Measurements from ENCODE around the gene ITGB3.

ITGB3 gene

GRCh38 chr17:47220531-47220999 is 33.1 kb upstream of the ITGB3 start:
- H3K79me1 ChIP-seq (ENCODE audit: low read length), result no peaks in the 10 kb centered on the region
- no peak overlapping the region for H3K4ac ChIP-seq (ENCODE audit: low read depth, low read length)
- no peak overlapping the region for H4K91ac ChIP-seq (ENCODE audit: low read depth, low read length)
- no peak overlapping the region for H3K18ac ChIP-seq (ENCODE audit: low read length)
- no peak overlapping the region for H3K9ac ChIP-seq (ENCODE audit: low read length)
- no peak overlapping the region for H2AFZ ChIP-seq (ENCODE audit: insufficient read depth, low read length, poor library complexity)
- H3K4me2 ChIP-seq (ENCODE audit: low read length), result no peak overlapping the region
- no peak overlapping the region for H4K12ac ChIP-seq (ENCODE audit: low read depth, low read length)
- H3K9me3 ChIP-seq (ENCODE audit: insufficient read depth, low read depth, low read length), result peaks cover 8% of the 10 kb centered on the region
- no peak overlapping the region for H4K8ac ChIP-seq (ENCODE audit: low read depth, low read length)
- H2AK5ac ChIP-seq (ENCODE audit: low read length), result no peak overlapping the region
- no peaks in the 10 kb centered on the region for H3K79me2 ChIP-seq (ENCODE audit: control insufficient read depth, insufficient read depth, low read length, poor library complexity)
- WGBS (ENCODE audit: extremely low coverage, insufficient coverage, insufficient read length), result no CpG with 5 or more reads among the region's 7 CpGs
- no peak overlapping the region for H3K14ac ChIP-seq (ENCODE audit: low read length)
- DNase-seq, result no peak
- no peak overlapping the region for H2BK120ac ChIP-seq (ENCODE audit: insufficient read depth, low read length, poor library complexity)
- H3K23ac ChIP-seq (ENCODE audit: low read length), result no peak overlapping the region
- no peak overlapping the region for H2BK12ac ChIP-seq (ENCODE audit: low read length)
- H3K27ac ChIP-seq (ENCODE audit: low read depth, low read length), result no peak overlapping the region
- H2BK5ac ChIP-seq (ENCODE audit: low read depth, low read length, poor library complexity), result no peak overlapping the region
- no peak overlapping the region for H3K4me3 ChIP-seq (ENCODE audit: low read depth, low read length)
- no peaks in the 10 kb centered on the region for H3K27me3 ChIP-seq (ENCODE audit: insufficient read depth, low read length)
- H3K4me1 ChIP-seq (ENCODE audit: control insufficient read depth in 1 of 2, insufficient read depth in 2 of 2, low read length in 2 of 2), result peaks cover 2 to 7% of the 10 kb centered on the region in 2 experiments
- H3K36me3 ChIP-seq (ENCODE audit: control insufficient read depth in 1 of 2, insufficient read depth in 2 of 2, low read length in 2 of 2), result no peaks in the 10 kb centered on the region

DNA sequence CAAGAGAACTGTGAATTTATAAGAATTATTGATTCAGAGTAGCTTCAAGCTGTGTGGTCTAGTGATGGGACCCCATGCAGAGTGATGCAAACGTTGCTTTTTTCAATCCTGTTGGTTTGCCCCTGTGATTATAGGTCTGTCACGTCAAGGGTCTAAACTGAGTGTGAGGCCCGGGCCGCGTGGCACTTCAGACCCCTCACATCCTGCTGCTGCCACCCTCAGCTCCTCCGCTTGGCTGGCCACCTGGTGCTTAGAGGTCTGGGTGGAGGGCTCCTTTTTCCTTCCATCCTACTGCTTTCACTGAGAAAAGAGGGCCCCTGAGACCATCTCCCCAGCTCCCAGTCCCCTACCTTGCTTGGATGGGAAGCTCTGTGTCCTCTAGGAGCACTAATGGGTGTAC is 32.5 kb upstream of the ITGB3 start:
- Histone ChIP-seq H2AK5ac (ENCODE audit: low read length) (no peak overlapping the region), H3K79me1 (ENCODE audit: low read length) (no peaks in the 10 kb centered on the region), H3K27ac (ENCODE audit: low read depth, low read length) (no peak overlapping the region), H3K9me3 (ENCODE audit: insufficient read depth, low read depth, low read length) (peaks cover 8% of the 10 kb centered on the region), H3K4me3 (ENCODE audit: low read depth, low read length) (no peak overlapping the region), H2BK12ac (ENCODE audit: low read length) (no peak overlapping the region), H2BK5ac (ENCODE audit: low read depth, low read length, poor library complexity) (no peak overlapping the region), H4K12ac (ENCODE audit: low read depth, low read length) (no peak overlapping the region), H3K4ac (ENCODE audit: low read depth, low read length) (no peak overlapping the region), H3K9ac (ENCODE audit: low read length) (no peak overlapping the region), H3K36me3 (ENCODE audit: control insufficient read depth in 1 of 2, insufficient read depth in 2 of 2, low read length in 2 of 2) (no peaks in the 10 kb centered on the region), H3K4me1 (ENCODE audit: control insufficient read depth in 1 of 2, insufficient read depth in 2 of 2, low read length in 2 of 2) (peaks cover 2 to 7% of the 10 kb centered on the region in 2 experiments), H4K8ac (ENCODE audit: low read depth, low read length) (no peak overlapping the region), H3K27me3 (ENCODE audit: insufficient read depth, low read length) (no peaks in the 10 kb centered on the region), H3K18ac (ENCODE audit: low read length) (no peak overlapping the region), H4K91ac (ENCODE audit: low read depth, low read length) (no peak overlapping the region), H3K79me2 (ENCODE audit: control insufficient read depth, insufficient read depth, low read length, poor library complexity) (no peaks in the 10 kb centered on the region), H2BK120ac (ENCODE audit: insufficient read depth, low read length, poor library complexity) (no peak overlapping the region), H3K4me2 (ENCODE audit: low read length) (no peak overlapping the region), H3K14ac (ENCODE audit: low read length) (no peak overlapping the region), H2AFZ (ENCODE audit: insufficient read depth, low read length, poor library complexity) (no peak overlapping the region), H3K23ac (ENCODE audit: low read length) (no peak overlapping the region)
- no CpG with 5 or more reads among the region's 6 CpGs for WGBS (ENCODE audit: extremely low coverage, insufficient coverage, insufficient read length)
- no peak for DNase-seq

DNA sequence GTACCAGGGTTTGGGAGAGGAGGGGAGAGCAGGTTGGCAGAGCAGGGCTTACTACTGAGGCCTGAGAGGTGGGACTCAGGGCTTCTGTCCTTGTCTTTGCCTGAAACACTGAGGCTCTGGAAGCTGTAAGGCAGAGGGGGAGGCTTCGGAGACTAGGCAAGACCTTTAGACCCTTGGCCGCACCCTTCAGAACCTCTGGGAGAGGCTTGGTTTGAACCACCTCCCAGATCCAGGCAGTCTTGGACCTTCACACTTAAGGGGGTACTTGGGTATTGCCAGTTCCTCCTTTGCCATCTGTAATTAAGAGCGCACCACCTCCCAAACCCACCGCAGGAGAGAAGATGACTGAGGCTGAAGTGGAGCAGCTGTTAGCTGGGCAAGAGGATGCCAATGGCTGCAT is 31.6 kb upstream of the ITGB3 start:
- Histone ChIP-seq H3K18ac (ENCODE audit: low read length) (no peak overlapping the region), H3K4me2 (ENCODE audit: low read length) (no peak overlapping the region), H3K14ac (ENCODE audit: low read length) (no peak overlapping the region), H3K9me3 (ENCODE audit: insufficient read depth, low read depth, low read length) (peaks cover 8% of the 10 kb centered on the region), H3K27ac (ENCODE audit: low read depth, low read length) (no peak overlapping the region), H2AK5ac (ENCODE audit: low read length) (no peak overlapping the region), H3K79me1 (ENCODE audit: low read length) (no peaks in the 10 kb centered on the region), H3K79me2 (ENCODE audit: control insufficient read depth, insufficient read depth, low read length, poor library complexity) (no peaks in the 10 kb centered on the region), H2BK5ac (ENCODE audit: low read depth, low read length, poor library complexity) (no peak overlapping the region), H4K91ac (ENCODE audit: low read depth, low read length) (no peak overlapping the region), H3K23ac (ENCODE audit: low read length) (no peak overlapping the region), H4K12ac (ENCODE audit: low read depth, low read length) (no peak overlapping the region), H2AFZ (ENCODE audit: insufficient read depth, low read length, poor library complexity) (no peak overlapping the region), H3K4ac (ENCODE audit: low read depth, low read length) (no peak overlapping the region), H3K4me3 (ENCODE audit: low read depth, low read length) (no peak overlapping the region), H3K9ac (ENCODE audit: low read length) (no peak overlapping the region), H3K27me3 (ENCODE audit: insufficient read depth, low read length) (no peaks in the 10 kb centered on the region), H3K36me3 (ENCODE audit: control insufficient read depth in 1 of 2, insufficient read depth in 2 of 2, low read length in 2 of 2) (no peaks in the 10 kb centered on the region), H2BK12ac (ENCODE audit: low read length) (no peak overlapping the region), H3K4me1 (ENCODE audit: control insufficient read depth in 1 of 2, insufficient read depth in 2 of 2, low read length in 2 of 2) (peaks cover 2 to 7% of the 10 kb centered on the region in 2 experiments), H2BK120ac (ENCODE audit: insufficient read depth, low read length, poor library complexity) (no peak overlapping the region), H4K8ac (ENCODE audit: low read depth, low read length) (no peak overlapping the region)
- DNase-seq, result no peak
- no CpG with 5 or more reads among the region's 4 CpGs for WGBS (ENCODE audit: extremely low coverage, insufficient coverage, insufficient read length)

- Histone ChIP-seq H3K23ac (ENCODE audit: low read length) (no peak overlapping the region), H2AK5ac (ENCODE audit: low read length) (no peak overlapping the region), H4K91ac (ENCODE audit: low read depth, low read length) (no peak overlapping the region), H4K8ac (ENCODE audit: low read depth, low read length) (no peak overlapping the region), H2BK12ac (ENCODE audit: low read length) (no peak overlapping the region), H3K4me1 (ENCODE audit: control insufficient read depth in 1 of 2, insufficient read depth in 2 of 2, low read length in 2 of 2) (peaks cover 2 to 7% of the 10 kb centered on the region in 2 experiments), H3K4me2 (ENCODE audit: low read length) (no peak overlapping the region), H2BK120ac (ENCODE audit: insufficient read depth, low read length, poor library complexity) (no peak overlapping the region), H3K27me3 (ENCODE audit: insufficient read depth, low read length) (no peaks in the 10 kb centered on the region), H3K9ac (ENCODE audit: low read length) (no peak overlapping the region), H2BK5ac (ENCODE audit: low read depth, low read length, poor library complexity) (no peak overlapping the region), H3K4me3 (ENCODE audit: low read depth, low read length) (no peak overlapping the region), H3K79me2 (ENCODE audit: control insufficient read depth, insufficient read depth, low read length, poor library complexity) (no peaks in the 10 kb centered on the region), H3K9me3 (ENCODE audit: insufficient read depth, low read depth, low read length) (peaks cover 8% of the 10 kb centered on the region), H3K36me3 (ENCODE audit: control insufficient read depth in 1 of 2, insufficient read depth in 2 of 2, low read length in 2 of 2) (no peaks in the 10 kb centered on the region), H3K14ac (ENCODE audit: low read length) (no peak overlapping the region), H3K4ac (ENCODE audit: low read depth, low read length) (no peak overlapping the region), H3K18ac (ENCODE audit: low read length) (no peak overlapping the region), H3K27ac (ENCODE audit: low read depth, low read length) (no peak overlapping the region), H4K12ac (ENCODE audit: low read depth, low read length) (no peak overlapping the region), H3K79me1 (ENCODE audit: low read length) (no peaks in the 10 kb centered on the region), H2AFZ (ENCODE audit: insufficient read depth, low read length, poor library complexity) (no peak overlapping the region)
- no peak for DNase-seq
- WGBS (ENCODE audit: extremely low coverage, insufficient coverage, insufficient read length), result no CpG with 5 or more reads among the region's 3 CpGs
These were observed 30.6 kb upstream of the ITGB3 start for GRCh38 chr17:47223007-47223406.
